ENCODE data around the gene JMJD8.

- no peak for TF ChIP-seq POLR2A (IDR thresholded peaks at IDR 0.05)
- TF ChIP-seq, protein P1, sequence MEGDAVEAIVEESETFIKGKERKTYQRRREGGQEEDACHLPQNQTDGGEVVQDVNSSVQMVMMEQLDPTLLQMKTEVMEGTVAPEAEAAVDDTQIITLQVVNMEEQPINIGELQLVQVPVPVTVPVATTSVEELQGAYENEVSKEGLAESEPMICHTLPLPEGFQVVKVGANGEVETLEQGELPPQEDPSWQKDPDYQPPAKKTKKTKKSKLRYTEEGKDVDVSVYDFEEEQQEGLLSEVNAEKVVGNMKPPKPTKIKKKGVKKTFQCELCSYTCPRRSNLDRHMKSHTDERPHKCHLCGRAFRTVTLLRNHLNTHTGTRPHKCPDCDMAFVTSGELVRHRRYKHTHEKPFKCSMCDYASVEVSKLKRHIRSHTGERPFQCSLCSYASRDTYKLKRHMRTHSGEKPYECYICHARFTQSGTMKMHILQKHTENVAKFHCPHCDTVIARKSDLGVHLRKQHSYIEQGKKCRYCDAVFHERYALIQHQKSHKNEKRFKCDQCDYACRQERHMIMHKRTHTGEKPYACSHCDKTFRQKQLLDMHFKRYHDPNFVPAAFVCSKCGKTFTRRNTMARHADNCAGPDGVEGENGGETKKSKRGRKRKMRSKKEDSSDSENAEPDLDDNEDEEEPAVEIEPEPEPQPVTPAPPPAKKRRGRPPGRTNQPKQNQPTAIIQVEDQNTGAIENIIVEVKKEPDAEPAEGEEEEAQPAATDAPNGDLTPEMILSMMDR (IDR thresholded peaks at IDR 0.05): no peak
Observed at GRCh38 chr16:703406-703805, 19.3 kb upstream of the JMJD8 start.

All from adrenal gland (tissue), 5 donors.